Measurements from ENCODE around the gene OR6J1.
A peak's percentile ranks its signal among the peaks of the same experiment; 100 is the strongest.
"Not testable (repeated sequence)": the region's sequence is repeated elsewhere in the genome, so short reads cannot be mapped to it uniquely, and the experiment has no call there.

Gene OR6J1

GRCh38 chr14:22588526-22589095 lies 55.5 kb downstream of the OR6J1 start:
- H3K36me3 ChIP-seq (ENCODE audit: low read depth), result peaks cover 38% of the 10 kb centered on the region
- ATAC-seq (ENCODE audit: low read depth) (no peak), DNase-seq (ENCODE audit: low spot score) (no peak)
- H3K27me3 ChIP-seq (ENCODE audit: insufficient read depth, poor library complexity, severe bottlenecking), result no peaks in the 10 kb centered on the region
- peaks cover 7% of the 10 kb centered on the region for H3K4me1 ChIP-seq (ENCODE audit: insufficient read depth, poor library complexity, severe bottlenecking)
- TF ChIP-seq CTCF (IDR thresholded peaks at IDR 0.05; ENCODE audit: poor library complexity, severe bottlenecking), result no peak
- peak overlapping the region; percentile 67 for H3K27ac ChIP-seq (ENCODE audit: poor library complexity, severe bottlenecking)
- no peaks in the 10 kb centered on the region for H3K9me3 ChIP-seq (ENCODE audit: severe bottlenecking)
- H3K4me3 ChIP-seq (ENCODE audit: severe bottlenecking), result peak overlapping the region; percentile 53

- ATAC-seq (ENCODE audit: low read depth); H3K9me3 ChIP-seq (ENCODE audit: severe bottlenecking); H3K27me3 ChIP-seq (ENCODE audit: insufficient read depth, poor library complexity, severe bottlenecking); H3K4me1 ChIP-seq (ENCODE audit: insufficient read depth, poor library complexity, severe bottlenecking); DNase-seq (ENCODE audit: low spot score): not testable (repeated sequence)
- peak overlapping the region; percentile 67 for H3K27ac ChIP-seq (ENCODE audit: poor library complexity, severe bottlenecking)
- H3K4me3 ChIP-seq (ENCODE audit: severe bottlenecking), result peak overlapping the region; percentile 53
- H3K36me3 ChIP-seq (ENCODE audit: low read depth), result peaks cover 43% of the 10 kb centered on the region
Measured at GRCh38 chr14:22587677-22588422, 56.3 kb downstream of the OR6J1 start.

- Histone ChIP-seq H3K4me1 (ENCODE audit: insufficient read depth, poor library complexity, severe bottlenecking) (peaks cover 7% of the 10 kb centered on the region), H3K4me3 (ENCODE audit: severe bottlenecking) (no peak overlapping the region), H3K27ac (ENCODE audit: poor library complexity, severe bottlenecking) (no peak overlapping the region)
Measured at GRCh38 chr14:22587247-22587646, 56.9 kb downstream of the OR6J1 start.

GRCh38 chr14:22583994-22584393 lies 60.2 kb downstream of the OR6J1 start:
- no peaks in the 10 kb centered on the region for H3K9me3 ChIP-seq (ENCODE audit: severe bottlenecking)
- H3K27me3 ChIP-seq (ENCODE audit: insufficient read depth, poor library complexity, severe bottlenecking), result no peaks in the 10 kb centered on the region
- no peak overlapping the region for H3K27ac ChIP-seq (ENCODE audit: poor library complexity, severe bottlenecking)
- ATAC-seq (ENCODE audit: low read depth), result no peak; the same call in 2 of the 3 replicates
- no peak for DNase-seq (ENCODE audit: low spot score)
- H3K4me3 ChIP-seq (ENCODE audit: severe bottlenecking), result no peak overlapping the region
- TF ChIP-seq CTCF (IDR thresholded peaks at IDR 0.05; ENCODE audit: poor library complexity, severe bottlenecking), result no peak
- H3K36me3 ChIP-seq (ENCODE audit: low read depth), result peaks cover 56% of the 10 kb centered on the region
- peaks cover 7% of the 10 kb centered on the region for H3K4me1 ChIP-seq (ENCODE audit: insufficient read depth, poor library complexity, severe bottlenecking)

More at GRCh38 chr14:22587247-22587646, 56.9 kb downstream of the OR6J1 start:
- Histone ChIP-seq H3K27me3 (ENCODE audit: insufficient read depth, poor library complexity, severe bottlenecking) (no peaks in the 10 kb centered on the region), H3K36me3 (ENCODE audit: low read depth) (peaks cover 43% of the 10 kb centered on the region), H3K9me3 (ENCODE audit: severe bottlenecking) (no peaks in the 10 kb centered on the region)
- no peak for TF ChIP-seq CTCF (IDR thresholded peaks at IDR 0.05; ENCODE audit: poor library complexity, severe bottlenecking)
- ATAC-seq (ENCODE audit: low read depth), result no peak
- DNase-seq (ENCODE audit: low spot score), result no peak
